NCI-H2227 (cell line): ENCODE data around the gene PAPSS2.
"Not testable (repeated sequence)": the region's sequence is repeated elsewhere in the genome, so short reads cannot be mapped to it uniquely, and the experiment has no call there.

Experiments
- DNase-seq: peaks from one replicate; lab custom pipeline; 2025; ENCODE audit not compliant: unreplicated experiment; lab: John Stamatoyannopoulos, UW

Gene PAPSS2

GRCh38 chr10:87742992-87743610 lies 83.4 kb downstream of the PAPSS2 start:
- not testable (repeated sequence) for DNase-seq

DNA sequence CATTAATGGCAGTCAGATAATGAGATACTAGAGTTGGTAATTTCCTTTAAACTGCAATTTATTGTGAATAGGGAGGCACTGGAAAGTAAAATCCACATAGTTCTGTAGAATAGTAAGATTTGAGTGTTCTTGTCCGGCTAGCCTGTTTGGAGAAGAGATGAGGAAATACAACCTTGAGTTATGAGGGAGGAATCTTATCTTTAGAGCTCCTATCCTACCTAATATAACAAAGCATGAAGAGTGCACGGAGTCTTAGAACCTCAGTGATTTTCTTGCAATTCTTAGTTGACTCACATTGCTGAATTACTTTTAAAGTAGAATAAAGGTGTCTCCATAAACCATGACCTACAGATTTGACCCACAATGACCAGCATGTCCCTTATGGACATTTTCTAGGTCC lies 84.9 kb downstream of the PAPSS2 start:
- no peak for DNase-seq

DNA sequence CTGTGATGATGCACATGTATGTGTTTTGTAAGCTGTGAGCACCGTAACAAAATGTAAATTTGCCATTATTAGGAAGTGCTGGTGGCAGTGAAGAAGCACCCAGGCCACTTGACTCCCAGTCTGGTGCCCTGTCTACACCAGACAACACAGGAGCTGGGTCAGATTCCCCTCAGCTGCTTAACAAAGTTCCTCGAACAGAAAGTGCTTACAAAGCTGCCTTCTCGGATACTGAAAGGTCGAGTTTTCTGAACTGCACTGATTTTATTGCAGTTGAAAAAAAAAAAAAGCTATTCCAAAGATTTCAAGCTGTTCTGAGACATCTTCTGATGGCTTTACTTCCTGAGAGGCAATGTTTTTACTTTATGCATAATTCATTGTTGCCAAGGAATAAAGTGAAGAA lies 87.2 kb downstream of the PAPSS2 start:
- no peak for DNase-seq

- DNase-seq, result not testable (repeated sequence)
These were observed 88.6 kb downstream of the PAPSS2 start for GRCh38 chr10:87748244-87748643.

GRCh38 chr10:87750001-87750671 lies 90.5 kb downstream of the PAPSS2 start:
- DNase-seq, result no peak

DNA sequence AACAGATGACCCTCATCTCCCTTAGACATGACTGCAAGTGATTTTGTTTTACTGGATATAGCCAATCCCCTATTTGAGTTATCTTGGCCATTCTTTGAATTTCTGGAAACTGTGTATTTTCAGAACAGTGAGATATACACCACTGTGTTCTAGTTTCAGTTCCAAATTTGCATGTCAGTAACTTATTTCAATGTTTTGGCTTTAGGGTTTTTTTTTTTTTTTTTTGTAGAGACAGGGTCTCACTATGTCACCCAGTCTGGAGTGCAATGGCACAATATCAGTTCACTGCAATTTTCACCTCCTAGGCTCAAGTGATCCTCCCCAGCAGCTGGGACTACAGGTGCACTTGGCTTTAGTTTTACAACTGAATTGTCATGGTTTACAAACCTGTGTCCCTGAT lies 91.1 kb downstream of the PAPSS2 start:
- no peak for DNase-seq

DNA sequence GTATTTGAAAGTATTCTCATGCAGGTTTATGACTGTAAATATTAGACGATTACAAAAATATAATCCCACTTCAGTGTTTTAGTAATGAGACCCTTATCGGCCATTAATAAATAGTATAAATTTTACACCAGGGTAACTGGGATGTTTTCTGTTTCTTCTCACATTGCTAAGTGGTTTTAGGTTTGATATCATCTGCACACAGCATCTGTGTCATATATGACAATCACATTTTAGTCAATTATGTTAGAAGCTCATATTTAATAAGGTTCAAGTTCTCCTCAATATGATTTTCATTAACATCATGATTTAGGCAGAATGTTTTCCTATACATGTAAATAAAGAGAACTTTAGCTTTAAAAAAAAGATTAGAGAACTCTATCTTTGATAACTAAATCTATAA lies 91.6 kb downstream of the PAPSS2 start:
- DNase-seq, result no peak

DNA sequence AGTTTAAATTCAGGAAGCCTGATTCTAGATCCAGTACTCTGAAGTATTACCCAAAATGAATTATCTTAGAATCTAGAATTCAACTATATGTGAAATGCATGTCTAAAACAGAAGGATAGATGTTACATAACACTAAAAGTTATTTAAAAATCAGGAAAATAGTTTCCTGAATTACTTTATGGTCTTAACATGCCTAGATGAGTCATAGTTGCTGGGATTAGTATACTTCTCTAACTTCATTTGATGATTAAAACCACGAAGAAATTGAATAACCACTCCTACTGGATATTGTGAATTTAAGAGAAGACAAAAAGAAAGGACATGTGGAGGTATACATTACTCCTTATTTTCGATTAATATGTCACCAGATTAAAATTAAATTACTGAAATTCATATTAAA lies 92.9 kb downstream of the PAPSS2 start:
- DNase-seq, result no peak

DNA sequence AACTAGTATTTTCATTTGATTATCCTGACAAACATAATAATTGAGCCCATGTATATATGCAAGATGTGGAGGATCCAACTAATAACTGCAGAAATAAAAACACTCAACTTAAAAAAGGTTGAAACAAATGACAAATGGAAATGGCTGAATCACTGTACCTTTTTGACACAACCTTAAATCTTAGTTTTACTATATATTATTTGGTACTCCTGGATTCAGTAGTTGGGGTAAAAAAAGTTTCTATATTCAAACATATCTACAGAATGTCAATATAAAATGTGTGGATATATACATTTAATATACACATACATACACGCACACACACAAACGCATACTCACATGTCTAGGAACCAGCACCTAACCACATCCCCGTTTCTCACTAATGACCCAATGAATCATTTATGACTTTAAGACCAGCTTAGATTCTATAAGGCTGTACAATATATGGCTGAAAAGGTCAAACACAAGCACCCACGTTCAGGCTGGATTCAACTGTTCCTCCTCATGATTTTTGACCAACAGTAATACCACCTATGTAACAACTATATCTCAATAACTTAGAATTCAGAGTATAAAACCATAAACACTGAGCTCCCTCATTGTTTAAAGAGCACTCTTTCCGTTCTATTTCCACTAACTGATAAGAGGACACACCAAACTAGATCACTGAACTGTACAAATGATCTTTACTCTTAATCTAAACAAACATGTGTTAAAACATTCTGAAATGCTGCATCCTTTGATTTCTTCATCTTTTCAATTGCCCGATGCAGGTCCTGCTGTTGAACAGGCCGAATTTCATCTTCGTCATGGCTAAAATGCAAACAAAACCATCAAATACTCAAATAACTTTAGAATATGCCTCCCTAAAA lies 94.6 kb downstream of the PAPSS2 start:
- no peak for DNase-seq

DNA sequence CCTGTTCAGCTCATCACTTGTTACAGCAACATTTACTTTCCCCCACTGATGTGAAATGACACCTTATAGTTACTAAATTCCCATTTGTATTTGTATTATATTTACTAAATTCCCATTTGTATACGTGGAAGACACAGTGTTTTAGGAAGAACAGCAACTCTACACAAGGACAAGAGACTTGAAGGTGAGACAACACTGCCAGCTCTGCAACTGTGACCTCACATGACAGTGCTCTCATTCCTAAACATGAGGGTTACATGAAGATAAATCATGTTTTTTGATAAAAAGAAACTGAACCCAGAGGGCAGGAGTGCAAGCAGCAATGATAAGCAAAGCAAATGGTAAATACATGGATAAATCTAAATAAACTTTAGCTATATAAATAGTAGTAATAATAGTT lies 98.0 kb downstream of the PAPSS2 start:
- no peak for DNase-seq

DNA sequence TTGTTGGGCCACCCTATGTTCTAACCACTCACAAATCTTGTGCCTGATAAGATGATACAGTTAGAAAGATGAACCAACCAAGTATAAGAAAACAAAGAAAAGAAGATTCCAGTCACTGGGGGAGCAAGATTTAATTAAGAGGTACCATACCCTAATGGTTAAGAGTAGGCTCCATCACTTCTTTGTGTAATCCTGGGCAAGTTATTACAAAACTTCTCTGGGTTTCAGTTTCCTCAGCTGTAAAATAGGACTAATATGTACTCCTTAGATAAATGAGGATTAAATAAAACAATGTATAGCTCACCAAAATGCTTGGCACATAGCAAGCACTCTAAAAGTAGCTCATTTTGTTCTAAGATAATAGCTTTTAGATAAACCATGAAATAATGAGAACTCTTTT lies 99.9 kb downstream of the PAPSS2 start:
- DNase-seq, result no peak

GRCh38 chr10:87760195-87760905 lies 100.7 kb downstream of the PAPSS2 start:
- no peak for DNase-seq

- no peak for DNase-seq
These were observed 101.5 kb downstream of the PAPSS2 start for GRCh38 chr10:87761153-87761552.

DNA sequence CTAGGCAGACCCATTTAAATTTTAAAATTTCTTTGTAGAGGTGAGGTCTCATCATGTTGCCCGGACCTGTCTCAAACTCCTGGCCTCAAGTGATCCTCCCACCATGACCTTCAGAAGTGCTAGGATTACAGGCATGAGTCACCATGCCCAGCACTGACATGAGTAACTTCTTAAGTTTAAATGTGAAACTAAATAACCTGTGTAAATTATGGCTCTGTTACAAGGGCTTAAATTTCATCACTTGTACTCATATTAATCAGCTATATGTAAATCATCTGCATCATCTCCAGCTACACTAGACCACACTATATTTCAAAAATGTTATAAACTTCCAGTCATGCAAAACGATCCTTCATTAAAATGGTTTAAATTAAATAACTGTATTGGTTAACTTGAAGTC lies 102.2 kb downstream of the PAPSS2 start:
- no peak for DNase-seq

- DNase-seq, result no peak
These were observed 103.6 kb downstream of the PAPSS2 start for GRCh38 chr10:87763086-87763861.

DNA sequence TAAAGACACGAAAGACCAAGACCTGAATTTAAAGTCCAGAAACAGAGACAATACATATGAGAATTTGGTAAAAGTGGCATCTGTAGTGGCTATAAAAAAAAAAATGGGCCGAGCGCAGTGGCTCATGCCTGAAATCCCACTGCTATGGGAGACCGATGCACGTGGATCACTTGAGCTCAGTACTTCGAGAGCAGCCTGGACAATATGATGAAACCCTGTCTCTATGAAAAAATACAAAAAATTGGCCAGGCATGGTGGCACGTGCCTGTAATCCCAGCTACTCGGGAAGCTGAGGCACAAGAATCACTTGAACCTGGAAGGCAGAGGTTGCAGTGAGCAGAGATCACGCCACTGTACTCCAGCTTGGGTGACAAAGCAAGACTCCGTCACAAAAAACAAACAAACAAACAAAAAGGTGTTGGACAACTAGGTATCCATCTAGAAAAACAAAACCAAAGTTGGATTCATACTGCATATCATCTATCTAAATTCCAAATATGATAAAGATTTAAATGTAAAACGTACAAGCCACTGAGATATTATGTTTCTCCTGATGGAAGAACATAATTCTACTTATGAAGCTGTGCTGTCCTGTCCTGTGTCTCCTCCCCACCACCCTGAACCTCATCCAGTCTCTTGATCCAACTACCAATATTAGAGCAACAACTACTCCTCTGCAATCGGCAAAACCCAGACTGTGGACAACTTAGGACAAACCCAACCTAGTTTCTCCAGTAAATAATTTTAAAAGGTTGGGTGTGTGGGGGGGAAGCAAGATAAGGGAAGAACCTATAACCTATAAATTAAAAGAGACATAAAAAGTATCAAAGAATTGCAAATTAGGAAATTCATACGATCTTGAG lies 104.6 kb downstream of the PAPSS2 start:
- no peak for DNase-seq

GRCh38 chr10:87765666-87766376 lies 106.1 kb downstream of the PAPSS2 start:
- no peak for DNase-seq

DNA sequence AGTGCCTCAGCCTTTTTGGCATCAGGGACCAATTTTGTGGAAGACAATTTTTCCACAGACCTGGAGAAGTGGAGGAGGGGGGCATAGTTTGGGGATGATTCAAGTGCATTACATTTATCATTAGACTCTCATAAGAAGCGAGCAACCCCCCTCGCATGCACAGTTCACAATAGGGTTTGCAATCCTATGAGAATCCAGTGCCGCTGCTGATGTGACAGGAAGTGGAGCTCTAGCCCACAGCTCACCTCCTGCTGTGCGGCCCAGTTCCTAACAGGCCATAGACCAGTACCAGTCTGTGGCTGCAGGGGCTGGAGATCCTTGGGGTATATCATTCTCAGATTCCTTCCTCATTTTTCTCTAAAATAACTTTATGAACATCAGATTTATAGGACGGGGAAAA lies 107.6 kb downstream of the PAPSS2 start:
- DNase-seq, result no peak

- peak; percentile 47 for DNase-seq
These were observed 112.3 kb downstream of the PAPSS2 start for GRCh38 chr10:87771871-87772500.
